Fibroblast of skin of back (primary cell): ENCODE results near the gene ARPC4. TPM values are rescaled to one million over a fixed set of nuclear protein-coding genes. Genes with fewer than 3 reads are reported as not detected.

Source experiments
- DNase-seq: peaks from one replicate; pipeline ENCODE4 v3.0.0-alpha.2; 2013
- polyA plus RNA-seq, 2 experiments: library from polyadenylated mRNA; unstranded; fragments of 120-200 nt; gene quantifications; one replicate each; pipeline ENCODE4 v1.2.1, GENCODE V29; 2013; ENCODE audit not compliant: insufficient read length in 2 of 2

Gene ARPC4
- polyA plus RNA-seq (2013, experiment 1 of 2; ENCODE audit: insufficient read length) = 268 TPM
- 225 TPM for polyA plus RNA-seq (2013, experiment 2 of 2; ENCODE audit: insufficient read length)

DNA sequence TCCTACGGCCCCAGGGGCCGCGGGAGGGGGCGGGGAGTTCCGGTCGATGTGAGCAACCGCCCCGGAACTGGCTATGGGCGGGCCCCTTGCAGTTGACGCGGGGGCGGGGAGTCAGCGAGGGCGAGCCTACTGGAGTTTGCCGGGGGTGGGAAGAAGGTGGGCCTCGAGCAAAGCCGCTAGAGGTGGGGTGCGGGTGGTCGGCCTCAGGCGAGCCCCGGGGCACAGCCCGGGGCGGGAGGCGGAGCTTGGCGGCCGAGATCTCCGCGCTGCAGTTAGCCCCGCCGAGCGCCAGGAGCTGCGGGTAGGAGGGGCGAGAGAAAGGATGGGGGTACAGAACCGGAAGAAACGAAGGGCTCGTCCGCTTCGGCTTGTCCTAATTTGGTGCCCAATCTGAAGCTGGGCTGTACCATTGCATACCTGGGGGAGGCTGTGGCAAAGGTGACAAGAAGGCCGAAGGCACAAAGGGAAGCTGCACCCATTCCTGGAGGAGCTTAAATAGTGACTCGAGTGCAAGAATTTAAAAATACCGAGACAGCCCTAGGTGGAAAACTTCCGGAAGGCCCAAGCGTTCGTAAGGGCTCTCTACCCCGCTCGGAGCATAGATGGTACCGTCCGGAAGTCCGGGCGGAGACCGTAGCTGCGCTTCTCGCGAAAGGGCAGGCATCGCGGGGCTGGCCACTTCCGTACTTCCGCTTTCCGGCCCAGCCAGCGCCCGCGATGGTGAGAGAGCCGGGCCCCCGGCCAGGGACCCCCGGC lies at the start of gene ARPC4, which contains the start of gene TADA3:
Gene ARPC4 (plus strand): TSS at position 678 of the 756 bp plus-strand sequence. CDS start 40 bp downstream, at position 718.
Gene TADA3 (minus strand): TSS at position 69 of the 756 bp plus-strand sequence. CDS start 1,007 bp downstream, outside the sequence.
- peak; percentile 96 for DNase-seq

DNA sequence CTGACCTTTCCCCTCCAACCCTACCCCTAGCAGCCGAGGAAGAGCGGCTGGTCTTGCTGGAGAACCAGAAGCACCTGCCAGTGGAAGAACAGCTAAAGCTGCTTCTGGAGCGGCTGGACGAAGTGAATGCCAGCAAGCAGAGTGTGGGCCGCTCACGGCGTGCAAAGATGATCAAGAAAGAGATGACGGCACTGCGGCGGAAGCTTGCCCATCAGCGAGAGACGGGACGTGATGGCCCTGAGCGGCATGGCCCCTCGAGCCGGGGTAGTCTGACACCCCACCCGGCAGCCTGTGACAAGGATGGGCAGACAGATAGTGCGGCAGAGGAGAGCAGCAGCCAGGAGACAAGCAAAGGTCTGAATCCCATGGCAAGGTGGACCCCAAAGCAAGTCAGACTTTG lies 49.3 kb upstream of the ARPC4 start:
- DNase-seq = no peak

DNA sequence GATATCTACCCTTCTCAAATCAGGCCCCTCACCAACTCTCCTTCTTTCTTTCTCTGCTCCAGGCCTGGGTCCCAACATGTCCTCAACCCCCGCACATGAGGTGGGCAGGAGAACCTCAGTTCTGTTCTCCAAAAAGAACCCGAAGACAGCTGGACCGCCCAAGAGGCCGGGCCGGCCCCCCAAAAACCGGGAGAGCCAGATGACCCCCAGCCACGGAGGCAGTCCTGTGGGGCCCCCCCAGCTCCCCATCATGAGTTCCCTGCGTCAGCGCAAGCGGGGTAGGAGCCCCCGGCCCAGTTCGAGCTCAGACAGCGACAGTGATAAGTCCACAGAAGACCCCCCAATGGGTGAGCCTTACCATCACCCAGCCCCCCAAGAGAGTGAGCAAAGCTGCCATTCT lies 48.7 kb upstream of the ARPC4 start:
- no peak for DNase-seq

- no peak for DNase-seq
Observed at GRCh38 chr3:9745521-9745920, 47.4 kb upstream of the ARPC4 start.

GRCh38 chr3:9746330-9746729 lies 46.6 kb upstream of the ARPC4 start:
- DNase-seq = peak; percentile 44

GRCh38 chr3:9747267-9747666 lies 45.6 kb upstream of the ARPC4 start:
- no peak for DNase-seq

- DNase-seq = no peak
Observed at GRCh38 chr3:9748031-9748430, 44.9 kb upstream of the ARPC4 start.

- no peak for DNase-seq
Observed at GRCh38 chr3:9749296-9749644, 43.6 kb upstream of the ARPC4 start.

GRCh38 chr3:9749645-9750555 lies 43.0 kb upstream of the ARPC4 start, which contains the start of gene OGG1:
OGG1 (plus strand) TSS chr3:9749952; CDS start chr3:9750287, 335 bp downstream.
- peak; percentile 99 for DNase-seq

GRCh38 chr3:9750556-9751411 lies 42.1 kb upstream of the ARPC4 start:
- DNase-seq = no peak

DNA sequence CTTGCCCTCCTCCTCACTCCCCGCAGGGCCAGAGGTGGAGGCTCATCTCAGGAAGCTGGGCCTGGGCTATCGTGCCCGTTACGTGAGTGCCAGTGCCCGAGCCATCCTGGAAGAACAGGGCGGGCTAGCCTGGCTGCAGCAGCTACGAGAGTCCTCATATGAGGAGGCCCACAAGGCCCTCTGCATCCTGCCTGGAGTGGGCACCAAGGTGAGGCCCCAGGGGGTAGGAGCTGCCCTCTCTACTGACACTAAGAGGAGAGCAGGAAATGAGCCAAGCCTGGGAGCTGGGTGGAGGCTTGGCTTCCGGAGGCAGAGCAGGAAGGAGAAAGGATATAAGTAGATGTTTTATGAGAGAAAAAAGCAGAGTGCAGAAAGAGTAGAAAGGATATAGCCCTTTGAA lies 38.2 kb upstream of the ARPC4 start:
- DNase-seq = no peak

GRCh38 chr3:9757427-9757826 lies 35.5 kb upstream of the ARPC4 start:
- no peak for DNase-seq

GRCh38 chr3:9760779-9761505 lies 31.9 kb upstream of the ARPC4 start:
- no peak for DNase-seq

GRCh38 chr3:9761919-9762318 lies 31.0 kb upstream of the ARPC4 start:
- DNase-seq = no peak

- no peak for DNase-seq
Observed at GRCh38 chr3:9762871-9763270, 30.0 kb upstream of the ARPC4 start.

DNA sequence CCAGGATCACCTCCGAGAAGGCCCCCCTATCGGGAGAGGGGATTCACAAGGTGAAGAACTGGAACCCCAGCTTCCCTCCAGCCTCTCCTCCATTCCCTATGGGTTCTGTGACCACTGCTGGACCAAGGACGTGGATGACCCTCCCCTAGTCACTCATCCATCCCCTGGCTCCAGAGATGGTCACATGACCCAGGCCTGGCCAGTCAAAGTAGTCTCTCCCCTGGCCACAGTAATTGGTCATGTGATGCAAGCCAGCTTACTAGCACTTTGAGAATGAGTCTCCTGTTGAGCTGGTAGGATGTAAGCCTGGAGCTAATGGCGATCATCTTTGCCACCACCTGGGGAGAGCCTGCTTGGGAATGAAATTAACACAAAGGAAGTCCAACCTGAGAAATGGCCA lies 27.0 kb upstream of the ARPC4 start:
- DNase-seq = no peak

GRCh38 chr3:9767418-9767817 lies 25.5 kb upstream of the ARPC4 start:
- no peak for DNase-seq

DNA sequence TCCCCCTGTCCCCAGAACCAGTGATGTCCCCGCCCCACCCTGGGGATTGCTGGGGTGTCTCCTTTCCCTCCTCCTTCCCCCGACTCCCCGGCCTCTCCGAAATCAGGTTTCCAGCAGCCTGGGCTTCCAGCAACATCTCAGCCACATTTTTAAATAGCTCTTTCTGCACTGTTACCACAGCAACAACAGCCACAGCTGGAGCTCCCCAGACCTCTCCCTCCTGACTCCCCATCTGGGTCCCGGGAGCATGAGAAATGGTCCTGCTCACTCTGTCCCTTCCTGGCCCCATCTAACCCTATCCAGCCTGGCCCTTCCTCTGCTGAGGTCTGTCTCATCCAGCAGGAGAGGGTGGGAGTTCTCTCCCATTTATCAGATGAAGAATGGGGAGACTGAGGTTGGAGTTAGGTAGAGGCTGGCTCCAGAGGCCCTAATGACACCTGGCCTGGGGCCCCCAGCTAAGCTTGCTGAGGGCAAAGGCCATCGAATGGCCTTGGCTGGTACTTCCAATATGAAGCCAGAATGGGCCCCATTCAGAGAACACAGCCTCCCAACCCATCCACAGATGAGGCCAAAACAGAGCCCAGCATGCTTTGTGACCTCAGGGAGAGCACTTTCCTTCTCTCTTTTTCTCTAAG lies 24.6 kb upstream of the ARPC4 start:
- DNase-seq = no peak

- no peak for DNase-seq
Observed at GRCh38 chr3:9769012-9769411, 23.9 kb upstream of the ARPC4 start.

DNA sequence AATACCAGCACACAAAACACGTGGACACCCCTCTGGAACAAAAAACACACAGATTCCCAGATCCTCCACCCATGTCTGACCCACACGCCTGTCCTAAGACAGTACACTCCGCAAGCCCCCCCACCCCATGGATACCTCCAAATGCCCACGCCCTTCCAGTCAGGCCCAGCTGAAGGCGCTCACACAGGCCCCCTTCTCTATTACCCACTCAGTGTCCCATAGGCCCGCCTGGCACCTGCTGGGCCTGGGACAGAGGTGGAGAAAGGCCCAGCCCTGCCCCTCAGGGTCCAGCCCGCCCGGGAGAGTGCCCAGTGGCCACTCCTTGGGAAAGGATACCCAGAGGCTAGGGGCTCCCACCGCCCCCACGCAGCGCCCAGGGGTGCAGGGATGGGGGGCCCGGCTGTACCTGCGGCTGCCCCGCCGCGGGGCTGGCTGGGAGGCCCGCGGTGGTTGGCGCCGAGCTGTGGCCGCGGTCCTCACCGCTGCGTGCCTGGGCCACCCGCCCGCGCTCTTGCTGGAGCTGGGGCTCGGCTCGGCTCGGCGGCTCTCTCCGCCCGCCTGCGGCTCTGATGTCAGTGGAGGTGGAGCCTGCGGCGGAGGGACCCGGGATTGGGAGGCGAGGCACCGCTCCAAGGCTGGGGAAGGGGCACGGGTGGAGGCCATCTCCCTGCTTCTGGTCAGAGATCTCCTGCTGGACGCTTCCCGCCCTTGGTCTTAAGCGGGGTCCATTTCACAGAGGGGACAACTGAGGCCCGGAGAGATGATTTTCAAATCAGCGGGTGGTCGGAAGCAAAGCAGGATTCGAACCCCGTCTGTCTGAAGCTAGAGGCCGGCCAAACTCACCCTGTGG lies 23.2 kb upstream of the ARPC4 start, which contains the start of gene CAMK1:
Gene CAMK1 (minus strand): TSS at position 522 of the 850 bp plus-strand sequence. CDS start 2,198 bp downstream, outside the sequence.
- DNase-seq = peak; percentile 76
